ENCODE data around the gene GSTA4.

DNA sequence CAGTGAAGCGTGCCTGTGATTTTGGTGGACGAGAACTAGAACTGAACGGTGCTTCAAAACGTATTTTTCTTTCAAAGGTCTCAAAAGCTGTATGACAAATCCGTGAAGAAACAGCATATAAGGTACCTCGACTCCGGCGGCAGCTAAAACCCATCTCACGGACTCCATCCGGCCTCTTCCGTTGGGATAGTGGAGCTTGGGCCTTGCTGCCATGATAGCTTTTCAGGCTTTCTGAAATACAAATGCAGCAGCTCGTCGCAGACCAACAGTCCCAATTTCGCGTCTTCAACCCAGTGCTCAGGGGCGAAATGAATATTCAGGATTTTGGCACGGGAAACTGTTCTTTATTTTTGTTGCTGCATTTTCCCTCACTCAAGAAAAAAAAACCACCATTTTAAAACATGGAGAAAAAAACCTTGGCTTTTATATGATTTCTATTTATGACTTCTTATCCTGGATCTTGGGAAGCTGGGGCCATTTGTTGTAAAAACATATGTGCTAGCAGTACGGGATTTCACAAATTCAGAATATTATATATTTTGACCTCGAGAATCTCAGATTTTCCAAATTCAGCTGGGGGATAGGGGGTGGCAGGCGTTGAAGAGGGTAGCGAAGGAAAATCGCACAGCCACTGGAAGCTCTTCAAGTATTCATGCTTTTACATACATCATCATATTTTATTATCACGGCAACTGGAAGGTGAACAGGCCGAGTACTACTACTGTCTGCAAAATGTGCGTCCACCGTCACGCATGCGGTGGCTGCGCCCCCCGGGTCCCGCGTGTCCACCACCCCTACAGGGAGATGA, 849 bp downstream of the GSTA4 start:
- no peak for TF ChIP-seq POLR2A (IDR thresholded peaks at IDR 0.05; ENCODE audit: low read length)
- no peak for TF ChIP-seq GATA1 (IDR thresholded peaks at IDR 0.05; ENCODE audit: low read depth, low read length)

Data from erythroblast (primary cell).